Osteoblast (primary cell): ENCODE measurements around the gene TMEM61. TPM values are rescaled to one million over a fixed set of nuclear protein-coding genes. Genes with fewer than 3 reads are reported as not detected.

Experiments
- DNase-seq: peaks from one replicate; pipeline ENCODE4 v3.0.0; 2011; ENCODE audit warnings: low spot score, mixed read lengths; ENCODE audit not compliant: insufficient read length; ENCODE audit errors: missing footprints
- H2AFZ ChIP-seq: 2 replicates; pipeline ENCODE4 v1.6.0; 2011; ENCODE audit warnings: mild to moderate bottlenecking, low read length
- H3K27ac ChIP-seq: 2 replicates; pipeline ENCODE4 v1.5.1; 2011; ENCODE audit warnings: mild to moderate bottlenecking, low read depth, low read length, moderate library complexity
- H3K27me3 ChIP-seq: 2 replicates; pipeline ENCODE4 v1.6.0; 2012; ENCODE audit warnings: mild to moderate bottlenecking, control low read depth, inconsistent platforms, low read length, moderate library complexity; ENCODE audit not compliant: insufficient read depth
- H3K36me3 ChIP-seq: 2 replicates; pipeline ENCODE4 v1.5.1; 2011; ENCODE audit warnings: mild to moderate bottlenecking, low read length, control low read depth, moderate library complexity; ENCODE audit not compliant: insufficient read depth
- H3K4me1 ChIP-seq: 2 replicates; pipeline ENCODE4 v1.5.1; 2011; ENCODE audit warnings: mild to moderate bottlenecking, low read length, control low read depth, moderate library complexity; ENCODE audit not compliant: insufficient read depth
- H3K4me2 ChIP-seq: 2 replicates; pipeline ENCODE4 v1.6.0; 2011; ENCODE audit warnings: mild to moderate bottlenecking, low read length; ENCODE audit not compliant: insufficient read depth
- H3K4me3 ChIP-seq: fragments of 200-600 bp; sonication (generic); 3 replicates; pipeline ENCODE4 v1.5.1; 2012; ENCODE audit warnings: mild to moderate bottlenecking, low read length, inconsistent platforms; ENCODE audit not compliant: insufficient read depth
- H3K79me2 ChIP-seq: 2 replicates; pipeline ENCODE4 v1.6.0; 2012; ENCODE audit warnings: mild to moderate bottlenecking, low read length, control low read depth, inconsistent platforms; ENCODE audit not compliant: insufficient read depth
- H3K9me3 ChIP-seq: 2 replicates; pipeline ENCODE4 v1.5.1; 2011; ENCODE audit warnings: low read depth, low read length, control low read depth
- H4K20me1 ChIP-seq: 2 replicates; pipeline ENCODE4 v1.6.0; 2012; ENCODE audit warnings: mild to moderate bottlenecking, low read length, control low read depth; ENCODE audit not compliant: insufficient read depth
- total RNA-seq: library from RNA; depleted of rRNA; stranded (reverse); fragments of >200 nt; gene quantifications from 2 replicates; pipeline ENCODE4 v1.2.3, GENCODE V29; 2012
- TF ChIP-seq, protein P1 (sequence below): IDR thresholded peaks from 2 replicates; pipeline ENCODE4 v1.5.1; 2011; ENCODE audit warnings: mild to moderate bottlenecking, low read depth, low read length, moderate library complexity; ENCODE audit errors: extremely low read depth

The TMEM61 gene
- total RNA-seq, 1 donor = not detected

DNA sequence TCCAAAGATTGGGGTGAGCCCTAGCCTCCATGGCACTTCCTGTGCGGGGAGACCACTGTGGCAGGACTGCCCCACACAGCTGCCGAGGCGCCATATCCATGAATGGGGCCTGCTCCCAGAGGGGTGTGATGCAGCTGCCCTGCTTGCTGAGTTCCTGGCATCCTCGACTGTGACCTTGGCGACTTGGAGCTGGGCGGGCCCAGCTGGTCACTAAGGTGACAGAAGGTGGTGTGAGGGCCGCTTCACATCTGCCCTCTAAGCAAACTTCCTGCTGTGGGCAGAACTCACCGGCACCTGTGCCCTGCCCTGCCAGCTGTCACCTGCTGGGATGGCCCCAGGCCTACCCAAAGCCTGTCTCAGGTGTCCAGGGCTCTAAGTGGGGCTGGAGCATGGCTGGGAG, 9.0 kb downstream of the TMEM61 start:
- Histone ChIP-seq H3K9me3 (no peaks in the 10 kb centered on the region), H3K4me3 (no peak overlapping the region), H3K4me2 (no peak overlapping the region), H4K20me1 (no peaks in the 10 kb centered on the region), H3K79me2 (no peaks in the 10 kb centered on the region), H3K27me3 (peaks cover 4% of the 10 kb centered on the region), H2AFZ (no peak overlapping the region), H3K36me3 (no peaks in the 10 kb centered on the region), H3K4me1 (no peaks in the 10 kb centered on the region), H3K27ac (no peak overlapping the region)
- no peak for DNase-seq
- TF ChIP-seq, protein P1, sequence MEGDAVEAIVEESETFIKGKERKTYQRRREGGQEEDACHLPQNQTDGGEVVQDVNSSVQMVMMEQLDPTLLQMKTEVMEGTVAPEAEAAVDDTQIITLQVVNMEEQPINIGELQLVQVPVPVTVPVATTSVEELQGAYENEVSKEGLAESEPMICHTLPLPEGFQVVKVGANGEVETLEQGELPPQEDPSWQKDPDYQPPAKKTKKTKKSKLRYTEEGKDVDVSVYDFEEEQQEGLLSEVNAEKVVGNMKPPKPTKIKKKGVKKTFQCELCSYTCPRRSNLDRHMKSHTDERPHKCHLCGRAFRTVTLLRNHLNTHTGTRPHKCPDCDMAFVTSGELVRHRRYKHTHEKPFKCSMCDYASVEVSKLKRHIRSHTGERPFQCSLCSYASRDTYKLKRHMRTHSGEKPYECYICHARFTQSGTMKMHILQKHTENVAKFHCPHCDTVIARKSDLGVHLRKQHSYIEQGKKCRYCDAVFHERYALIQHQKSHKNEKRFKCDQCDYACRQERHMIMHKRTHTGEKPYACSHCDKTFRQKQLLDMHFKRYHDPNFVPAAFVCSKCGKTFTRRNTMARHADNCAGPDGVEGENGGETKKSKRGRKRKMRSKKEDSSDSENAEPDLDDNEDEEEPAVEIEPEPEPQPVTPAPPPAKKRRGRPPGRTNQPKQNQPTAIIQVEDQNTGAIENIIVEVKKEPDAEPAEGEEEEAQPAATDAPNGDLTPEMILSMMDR = no peak

DNA sequence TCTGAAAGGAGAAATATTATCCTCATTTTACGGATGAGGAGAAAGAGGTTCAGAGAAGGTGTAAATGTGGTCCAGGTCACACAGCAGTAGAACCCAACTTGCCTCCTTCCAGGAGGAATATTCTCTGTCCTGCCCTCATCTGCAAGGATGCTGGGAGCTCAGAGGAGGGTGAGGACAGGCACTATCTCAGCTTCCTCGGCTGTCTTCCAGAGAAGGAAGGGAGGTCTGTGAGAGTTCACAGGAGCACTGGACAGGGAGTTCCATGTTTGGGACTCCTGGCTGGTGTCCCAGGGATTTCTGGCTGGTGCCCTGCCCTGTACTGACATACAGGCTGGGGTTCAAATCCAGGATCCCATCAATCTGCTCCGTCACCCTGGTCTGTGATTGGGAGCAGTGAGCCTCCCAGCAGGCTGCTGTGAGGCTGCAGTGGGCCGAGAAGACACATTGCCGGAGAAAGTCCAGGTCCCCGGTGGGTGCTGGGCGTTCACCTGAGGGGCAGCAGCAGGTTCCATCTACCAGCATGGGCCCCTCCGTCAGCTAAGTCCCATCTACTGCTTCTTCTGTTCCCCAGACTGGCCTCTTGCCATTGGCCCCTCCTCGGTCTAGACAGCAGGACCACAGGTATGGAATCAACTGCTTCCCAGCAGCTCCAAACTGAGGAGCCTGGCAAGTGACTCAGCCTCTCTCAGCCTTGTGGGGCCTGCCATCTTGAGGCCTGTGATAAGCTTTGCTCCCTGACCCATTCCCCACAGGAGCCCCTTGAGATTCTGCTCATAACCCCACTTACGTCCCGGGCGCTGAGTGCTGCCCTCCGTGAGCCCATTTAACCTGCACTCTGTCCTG, 9.8 kb downstream of the TMEM61 start:
- Histone ChIP-seq H2AFZ (no peak overlapping the region), H3K36me3 (no peaks in the 10 kb centered on the region), H3K4me3 (no peak overlapping the region), H3K9me3 (no peaks in the 10 kb centered on the region), H3K27me3 (peaks cover 6% of the 10 kb centered on the region), H3K4me1 (no peaks in the 10 kb centered on the region), H3K79me2 (no peaks in the 10 kb centered on the region), H3K4me2 (no peak overlapping the region), H3K27ac (no peak overlapping the region), H4K20me1 (no peaks in the 10 kb centered on the region)
- TF ChIP-seq, protein P1 = no peak
- peak; percentile 86 for DNase-seq

DNA sequence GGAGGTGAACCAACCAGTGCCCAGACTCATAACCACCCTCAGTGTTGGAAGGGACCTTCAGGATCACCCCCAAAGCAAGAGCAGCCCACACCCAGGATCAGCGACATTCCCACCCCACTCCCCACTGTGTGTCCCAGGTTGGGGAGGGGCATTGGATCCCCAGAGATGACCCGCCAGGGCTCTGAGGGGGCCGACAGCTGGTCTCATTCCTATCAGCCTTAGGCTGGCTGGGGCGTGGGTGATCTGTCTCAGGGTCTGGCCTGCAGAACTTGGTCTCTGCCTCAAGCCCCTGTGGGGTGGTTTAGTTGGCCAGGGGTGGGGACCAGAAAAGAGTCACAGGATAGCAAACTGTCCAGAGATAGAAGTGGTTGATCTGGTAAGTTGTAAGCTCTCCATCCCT, 10.5 kb downstream of the TMEM61 start:
- no peak overlapping the region for H3K4me3 ChIP-seq
- H4K20me1 ChIP-seq = no peaks in the 10 kb centered on the region
- no peak overlapping the region for H3K27ac ChIP-seq
- no peak for DNase-seq
- H2AFZ ChIP-seq = no peak overlapping the region
- H3K27me3 ChIP-seq = peaks cover 12% of the 10 kb centered on the region
- no peaks in the 10 kb centered on the region for H3K4me1 ChIP-seq
- H3K36me3 ChIP-seq = no peaks in the 10 kb centered on the region
- no peaks in the 10 kb centered on the region for H3K9me3 ChIP-seq
- TF ChIP-seq, protein P1 = no peak
- no peak overlapping the region for H3K4me2 ChIP-seq
- H3K79me2 ChIP-seq = no peaks in the 10 kb centered on the region

DNA sequence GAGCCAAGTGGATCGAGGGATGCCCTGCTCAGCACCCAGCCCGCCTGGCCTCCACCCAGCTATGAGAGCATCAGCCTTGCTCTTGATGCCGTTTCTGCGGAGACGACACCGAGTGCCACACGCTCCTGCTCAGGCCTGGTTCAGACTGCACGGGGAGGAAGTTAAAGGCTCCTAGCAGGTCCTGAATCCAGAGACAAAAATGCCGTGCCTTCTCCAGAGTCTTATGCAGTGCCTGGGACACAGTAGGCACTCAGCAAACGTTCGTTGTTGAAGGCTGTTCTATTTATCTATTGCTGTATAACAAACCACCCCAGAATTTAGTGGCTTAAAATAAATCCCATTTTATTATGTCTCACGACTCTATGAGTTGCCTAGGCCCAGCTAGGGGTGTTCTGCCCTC, 11.5 kb downstream of the TMEM61 start:
- no peaks in the 10 kb centered on the region for H3K9me3 ChIP-seq

More for the DNA sequence above, 11.5 kb downstream of the TMEM61 start:
- H3K4me3 ChIP-seq = no peak overlapping the region
- H3K27me3 ChIP-seq = peaks cover 18% of the 10 kb centered on the region
- H3K4me2 ChIP-seq = no peak overlapping the region
- no peaks in the 10 kb centered on the region for H4K20me1 ChIP-seq
- no peak overlapping the region for H3K27ac ChIP-seq
- no peak for DNase-seq
- no peaks in the 10 kb centered on the region for H3K4me1 ChIP-seq
- H3K79me2 ChIP-seq = no peaks in the 10 kb centered on the region
- TF ChIP-seq, protein P1 = no peak
- H2AFZ ChIP-seq = no peak overlapping the region
- no peaks in the 10 kb centered on the region for H3K36me3 ChIP-seq
